Endothelial cell of umbilical vein (primary cell): ENCODE data around the gene FREM1. TPM values are rescaled to one million over a fixed set of nuclear protein-coding genes. Genes with fewer than 3 reads are reported as not detected.

Source experiments
- BruUV-seq: library from RNA; stranded (reverse); fragments of 400-500 nt; replicated peaks from 2 replicates; lab custom pipeline; 2021; lab: Mats Ljungman, UMichigan
- CTCF ChIA-PET: fragments of 300-600, 350-600 bp; sonication (Branson Sonifier 250); formaldehyde crosslinking; loops from one replicate; lab custom pipeline; 2021; ENCODE audit warnings: antibody characterized with exemption, inconsistent platforms; lab: Charles Lee
- POLR2A ChIA-PET: fragments of 300-600, 350-600 bp; sonication (Branson Sonifier 250); formaldehyde crosslinking; loops from one replicate; lab custom pipeline; 2021; ENCODE audit warnings: antibody characterized with exemption, inconsistent platforms; lab: Charles Lee
- DNase-seq: peaks from one replicate; pipeline ENCODE4 v3.0.0-alpha.2; 2011; ENCODE audit warnings: low read depth, low spot score
- FAIRE-seq: peaks from 2 replicates; lab custom pipeline; 2011; peaks lifted over from hg19 to GRCh38; lab: Jason Lieb, UNC
- H2AFZ ChIP-seq: 2 replicates; pipeline ENCODE4 v1.6.0; 2012; ENCODE audit warnings: low read depth, low read length, control low read depth, inconsistent platforms
- H3K27ac ChIP-seq: 2 replicates; pipeline ENCODE4 v1.5.1; 2011; ENCODE audit warnings: low read depth, mild to moderate bottlenecking, control low read depth, low read length, moderate library complexity; ENCODE audit not compliant: insufficient read depth
- H3K27me3 ChIP-seq, 2 experiments: 2 replicates each; pipeline versions ENCODE4 v1.6.0 to v1.6.1; 2011; ENCODE audit warnings: low read length in 2 of 2, mixed read lengths in 1 of 2; ENCODE audit not compliant: control insufficient read depth in 2 of 2, insufficient read depth in 2 of 2
- H3K36me3 ChIP-seq, 2 experiments: 2 replicates in 1 of 2; 3 replicates in 1 of 2; pipeline ENCODE4 v1.5.1; 2011; ENCODE audit warnings: low read length in 2 of 2, mild to moderate bottlenecking in 1 of 2, moderate library complexity in 1 of 2; ENCODE audit not compliant: control insufficient read depth in 2 of 2, insufficient read depth in 2 of 2; ENCODE audit errors: extremely low read depth in 1 of 2
- H3K4me1 ChIP-seq: 3 replicates; pipeline ENCODE4 v1.5.1; 2011; ENCODE audit warnings: mild to moderate bottlenecking, low read length; ENCODE audit not compliant: control insufficient read depth, insufficient read depth; ENCODE audit errors: extremely low read depth
- H3K4me2 ChIP-seq: 2 replicates; pipeline ENCODE4 v1.6.1; 2011; ENCODE audit warnings: low read length, control low read depth, mixed read lengths; ENCODE audit not compliant: insufficient read depth
- H3K4me3 ChIP-seq, 3 experiments: fragments of 200-600 bp in 1 of 3; sonication (generic), shearing (Covaris generic) in 1 of 3; replicated peaks in 1 of 3; 2 replicates each; pipeline ENCODE4 v1.5.1; 2011 to 2016; ENCODE audit warnings: control low read depth in 3 of 3, low read length in 3 of 3, mild to moderate bottlenecking in 2 of 3, inconsistent platforms in 1 of 3, low read depth in 1 of 3, moderate library complexity in 1 of 3; ENCODE audit not compliant: insufficient read depth in 1 of 3
- H3K79me2 ChIP-seq: 2 replicates; pipeline ENCODE4 v1.6.0; 2012; ENCODE audit warnings: low read length, inconsistent platforms; ENCODE audit not compliant: control insufficient read depth, insufficient read depth
- H3K9ac ChIP-seq: replicated peaks from 2 replicates; pipeline ENCODE3; 2011; ENCODE audit warnings: low read length, control low read depth; ENCODE audit not compliant: insufficient read depth; ENCODE audit errors: extremely low read depth
- H3K9me1 ChIP-seq: replicated peaks from 3 replicates; pipeline ENCODE4 v1.6.0; 2011; ENCODE audit warnings: mild to moderate bottlenecking, low read length; ENCODE audit not compliant: control insufficient read depth, insufficient read depth; ENCODE audit errors: extremely low read depth
- H3K9me3 ChIP-seq: replicated peaks from 2 replicates; pipeline ENCODE4 v1.5.1; 2012; ENCODE audit warnings: low read length, inconsistent platforms; ENCODE audit not compliant: control insufficient read depth, insufficient read depth
- H4K20me1 ChIP-seq: replicated peaks from 2 replicates; pipeline ENCODE3; 2011; ENCODE audit warnings: mild to moderate bottlenecking, low read length; ENCODE audit not compliant: control insufficient read depth, insufficient read depth; ENCODE audit errors: extremely low read depth
- CTCF ChIP-seq, 2 donors: IDR thresholded peaks; 1 replicate in 1 of 2; 2 replicates in 1 of 2; pipeline ENCODE4 v1.5.1; 2011; ENCODE audit warnings: low read length in 2 of 2, mild to moderate bottlenecking in 2 of 2, moderate library complexity in 2 of 2, control low read depth in 1 of 2, inconsistent platforms in 1 of 2, low read depth in 1 of 2; ENCODE audit not compliant: insufficient read depth in 1 of 2; ENCODE audit errors: extremely low read depth in 1 of 2
- EZH2 ChIP-seq: IDR thresholded peaks from 2 replicates; pipeline ENCODE4 v1.6.1; 2012; ENCODE audit warnings: borderline replicate concordance, low read depth, mild to moderate bottlenecking, moderate library complexity, low read length, inconsistent platforms; ENCODE audit not compliant: severe bottlenecking
- FOS ChIP-seq: IDR thresholded peaks from 2 replicates; pipeline ENCODE4 v1.6.1; 2011; ENCODE audit warnings: mild to moderate bottlenecking, low read length, moderate library complexity, borderline replicate concordance; ENCODE audit not compliant: insufficient read depth
- GATA2 ChIP-seq: IDR thresholded peaks from 2 replicates; pipeline ENCODE4 v1.7.0; 2011; ENCODE audit warnings: low read depth, mild to moderate bottlenecking, moderate library complexity, mixed read lengths, low read length; ENCODE audit not compliant: insufficient read length, insufficient read depth
- JUN ChIP-seq: IDR thresholded peaks from 2 replicates; pipeline ENCODE4 v1.6.1; 2011; ENCODE audit warnings: borderline replicate concordance, low read depth; ENCODE audit not compliant: insufficient read length, insufficient read depth
- MAX ChIP-seq: IDR thresholded peaks from 2 replicates; pipeline ENCODE4 v1.6.1; 2011; ENCODE audit not compliant: insufficient read depth, insufficient read length
- MYC ChIP-seq: IDR thresholded peaks from one replicate; pipeline ENCODE4 v1.6.1; 2011; ENCODE audit warnings: mild to moderate bottlenecking, low read depth, low read length
- POLR2A ChIP-seq: IDR thresholded peaks from 2 replicates; pipeline ENCODE4 v1.6.1; 2012; ENCODE audit warnings: low read depth, mild to moderate bottlenecking, control low read depth, low read length
- POLR2AphosphoS5 ChIP-seq: IDR thresholded peaks from 2 replicates; pipeline ENCODE4 v1.6.1; 2012; ENCODE audit warnings: low read depth, mild to moderate bottlenecking, control low read depth, low read length, moderate library complexity; ENCODE audit not compliant: insufficient read depth
- dilution Hi-C: fragments of 300-500 bp; cut with MboI; formaldehyde crosslinking; loops from one replicate; pipeline ENCODE4 v1.15.0; 2019; ENCODE audit warnings: low sequenced_read_pairs; ENCODE audit not compliant: extremely low pct_ligation_motif_present
- intact Hi-C: fragments of 100-400 bp; cut with micrococcal nuclease; formaldehyde crosslinking; loops from one replicate; pipeline ENCODE4 v1.10.0; 2022
- polyA plus RNA-seq, 4 experiments: library from polyadenylated mRNA; depleted of rRNA in 3 of 4; stranded (reverse) in 3 of 4; unstranded in 1 of 4; fragments of >200 nt; gene quantifications; 2 replicates each; pipeline versions ENCODE4 v1.2.1 to v1.2.3, GENCODE V29; 2011 to 2012; ENCODE audit warnings: missing spikeins in 1 of 4
- total RNA-seq: library from RNA; stranded (reverse); gene quantifications from 2 replicates; pipeline ENCODE4 v1.2.3, GENCODE V29; 2021

Gene FREM1
- total and polyA plus RNA-seq, 2 donors (not counting 3 experiments of a cell fraction or from before 2014, with no cell fraction given), result 0.10 to 0.29 TPM

GRCh38 chr9:14887149-14887548 lies 23.1 kb downstream of the FREM1 start:
- Histone ChIP-seq H4K20me1 (no peaks in the 10 kb centered on the region), H3K9ac (no peak overlapping the region), H3K79me2 (no peaks in the 10 kb centered on the region), H3K9me3 (no peaks in the 10 kb centered on the region), H2AFZ (no peak overlapping the region), H3K4me1 (no peaks in the 10 kb centered on the region), H3K27ac (no peak overlapping the region), H3K9me1 (no peaks in the 10 kb centered on the region), H3K36me3 (no peaks in the 10 kb centered on the region), H3K27me3 (peaks cover 2% of the 10 kb centered on the region in 2 experiments), H3K4me3 (no peak overlapping the region), H3K4me2 (no peak overlapping the region)
- intact Hi-C loops, result no loop called here
- CTCF ChIA-PET, result interaction anchor here (1.0 kb wide), 1 partner anchor 17 kb away, joined by 3 read pairs; no protein-coding TSS in a partner anchor
- BruUV-seq, result no TSS peak
- TF ChIP-seq JUN, result no peak
- no peak for TF ChIP-seq MYC
- no peak for TF ChIP-seq POLR2A
- no peak for TF ChIP-seq MAX
- TF ChIP-seq POLR2AphosphoS5, result no peak
- TF ChIP-seq EZH2, result no peak
- no peak for TF ChIP-seq GATA2
- no peak for TF ChIP-seq CTCF (IDR thresholded peaks at IDR 0.05; ENCODE audit: extremely low read depth in 1 of 2, insufficient read depth in 1 of 2, low read depth in 1 of 2, low read length in 2 of 2)
- TF ChIP-seq FOS, result no peak
- DNase-seq (no peak), FAIRE-seq (no peak)
- POLR2A ChIA-PET, result no interaction called here
- dilution Hi-C loops, result no loop called here
